Stimulated activated CD4-positive, alpha-beta T cell treated with anti-CD3 and anti-CD28 coated beads, Interleukin-1b, Interleukin-23, amount 100 ng/mL, for 24 hours (primary cell): ENCODE results near the gene WDR41.
"Not testable (repeated sequence)": the region's sequence is repeated elsewhere in the genome, so short reads cannot be mapped to it uniquely, and the experiment has no call there.

Source experiments
- DNase-seq, 4 experiments: peaks; one replicate each; pipeline ENCODE4 v3.0.0-alpha.2; 2020; ENCODE audit warnings: low read depth in 4 of 4, low spot score in 1 of 4

Gene WDR41

DNA sequence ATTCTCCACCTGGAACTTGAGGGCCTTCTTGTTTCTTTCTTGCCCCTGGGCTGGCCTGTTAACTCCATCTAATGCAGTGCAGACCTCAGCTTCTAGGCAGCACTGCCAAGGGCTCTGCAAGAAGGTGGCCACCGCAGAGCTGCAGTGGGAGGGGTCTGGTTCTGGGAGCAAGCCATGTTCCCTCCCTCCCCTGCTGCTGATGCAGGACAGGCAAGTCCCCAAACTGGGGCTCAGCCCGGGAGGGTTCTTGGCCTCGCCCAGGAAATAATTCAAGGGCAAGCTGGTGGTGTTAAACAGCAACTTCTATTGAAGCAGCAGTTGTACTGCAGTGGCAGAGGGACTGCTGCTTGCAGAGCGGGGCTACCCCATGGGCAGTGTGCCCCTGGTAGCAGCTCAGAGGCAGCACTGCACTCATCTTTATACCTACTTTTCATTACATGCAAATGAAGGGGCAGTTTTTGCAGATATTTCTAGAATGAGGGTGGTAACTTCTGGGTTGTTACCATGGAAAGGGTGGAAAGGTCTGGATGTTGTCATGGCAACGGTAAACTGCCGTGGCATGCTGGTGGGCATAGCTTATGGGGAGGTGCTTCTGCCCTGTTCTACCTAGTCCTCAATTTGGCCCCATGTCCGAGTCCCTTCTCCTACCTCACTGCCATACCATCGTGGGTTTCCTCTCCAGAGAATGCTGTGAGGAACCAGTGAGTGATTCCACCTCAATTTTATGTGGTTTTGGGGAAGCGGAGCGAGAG lies 82.1 kb downstream of the WDR41 start:
- DNase-seq = no peak

DNA sequence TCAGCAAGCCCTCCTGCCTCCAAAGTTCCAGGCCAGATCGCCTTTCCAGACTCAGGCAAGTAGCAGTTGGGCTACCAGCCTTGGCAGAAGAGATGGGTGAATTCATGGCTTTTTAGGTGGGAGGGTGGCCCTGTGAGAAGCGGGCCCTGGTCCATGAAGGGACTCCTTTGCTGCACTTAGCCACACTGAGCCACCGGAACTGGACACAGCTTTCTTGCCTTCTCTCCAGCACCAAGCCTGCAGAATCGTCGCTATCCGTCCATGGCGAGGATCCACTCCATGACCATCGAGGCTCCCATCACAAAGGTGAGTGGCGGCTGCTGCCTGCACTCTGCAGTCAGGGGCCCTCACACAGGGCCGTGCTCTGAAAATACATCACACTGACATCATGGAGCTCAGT lies 85.0 kb downstream of the WDR41 start:
- no peak for DNase-seq

DNA sequence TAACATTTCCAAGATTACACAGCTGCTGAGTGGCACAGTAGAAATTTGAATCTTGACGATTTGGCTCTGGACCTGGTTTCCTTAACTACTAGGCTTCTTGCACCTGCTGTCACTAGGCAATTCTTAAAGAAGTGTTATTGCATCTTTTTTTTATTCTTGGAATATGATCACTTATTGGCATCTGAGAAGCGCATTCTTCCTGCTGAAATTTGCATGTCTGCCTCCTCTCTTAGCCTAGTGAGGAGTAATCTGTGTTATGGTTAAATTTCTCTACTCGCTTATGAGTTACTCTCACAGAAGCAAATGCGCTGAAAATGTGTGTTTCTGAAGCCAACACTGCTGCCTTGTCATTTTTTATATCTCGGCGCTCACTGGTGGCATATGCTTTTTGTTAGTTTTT lies 89.3 kb downstream of the WDR41 start:
- no peak for DNase-seq

DNA sequence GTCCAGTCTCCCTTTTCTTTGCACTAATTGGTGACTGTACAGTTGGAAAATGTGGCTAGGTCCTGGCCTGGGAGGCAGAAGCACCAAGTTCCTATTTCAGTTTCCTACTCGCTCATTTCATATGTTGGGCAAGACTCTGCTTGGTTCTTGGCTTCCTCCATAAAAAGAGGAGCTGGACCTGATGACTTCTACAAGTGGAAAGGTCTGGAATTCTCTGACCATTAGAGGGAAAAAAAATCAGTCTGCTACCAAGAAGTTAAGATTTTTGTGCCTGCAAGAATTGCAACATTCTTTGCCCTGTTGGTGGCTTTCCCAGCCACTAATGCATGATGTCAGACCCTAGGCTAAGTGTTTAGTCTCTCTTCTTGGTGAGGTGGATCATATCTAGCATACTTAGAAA lies 91.5 kb downstream of the WDR41 start:
- no peak for DNase-seq

DNA sequence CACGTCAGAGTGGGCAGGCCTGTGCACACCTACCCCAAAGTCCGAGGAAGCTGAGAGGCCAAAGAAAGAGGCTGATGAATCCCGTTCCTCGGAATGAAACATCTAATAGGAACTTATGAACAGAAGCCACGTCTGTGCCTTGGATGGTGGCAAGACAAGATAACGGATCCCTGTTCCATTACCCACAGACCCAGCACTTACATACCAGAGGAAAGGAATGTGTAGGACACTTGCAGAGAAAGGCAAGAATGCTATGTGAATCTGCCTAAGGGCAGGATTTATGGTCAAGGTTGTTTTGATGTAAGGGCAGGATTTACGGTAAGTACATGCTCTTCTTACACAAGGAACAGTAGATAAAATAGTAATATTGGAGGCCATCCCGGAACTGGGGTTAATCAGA lies 93.2 kb downstream of the WDR41 start:
- no peak for DNase-seq

DNA sequence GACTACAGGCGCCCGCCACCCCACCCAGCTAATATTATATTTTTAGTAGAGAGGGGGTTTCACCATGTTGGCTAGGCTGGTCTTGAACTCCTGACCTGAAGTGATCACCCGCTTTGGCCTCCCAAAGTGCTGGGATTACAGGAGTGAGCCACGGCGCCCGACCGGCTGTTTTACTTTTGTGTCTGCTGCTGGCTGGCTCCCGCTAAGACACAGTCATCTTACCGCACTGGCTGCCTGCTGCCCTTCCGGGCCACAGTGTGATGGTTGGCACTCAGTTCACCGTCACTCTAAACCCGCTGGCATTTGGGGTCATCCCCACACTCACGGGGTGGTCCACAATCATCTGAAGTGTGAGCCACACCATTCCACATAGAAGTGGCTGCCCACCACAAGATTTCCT lies 93.7 kb downstream of the WDR41 start:
- DNase-seq = no peak

DNA sequence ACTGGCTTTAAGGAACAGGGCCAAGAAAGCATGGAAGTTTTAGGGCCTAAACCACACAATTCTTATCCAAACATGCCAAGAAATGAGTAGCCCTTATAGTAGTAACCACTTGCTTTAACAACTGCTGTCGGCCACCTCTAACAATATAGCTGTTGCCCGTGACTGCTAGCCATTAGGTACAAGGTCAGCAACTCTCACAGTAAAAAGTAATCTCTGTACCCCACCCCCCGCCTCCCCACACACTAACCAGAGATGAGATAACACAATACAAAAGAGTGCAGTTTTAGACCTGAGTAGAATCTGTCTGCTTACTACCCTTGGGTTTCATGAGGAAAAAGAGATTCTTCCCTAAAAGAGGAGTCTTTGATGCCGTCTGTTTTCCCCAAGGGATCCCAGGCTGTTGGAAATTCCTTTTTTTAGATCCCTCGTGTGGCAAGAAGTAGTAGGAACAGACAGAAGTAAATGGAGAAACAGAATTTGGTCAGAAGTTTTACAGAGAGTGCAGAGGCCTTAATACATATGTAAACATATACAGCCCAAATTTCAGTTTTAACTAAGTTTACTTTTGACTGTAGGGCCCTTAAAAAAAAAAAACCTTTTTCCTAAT lies 94.3 kb downstream of the WDR41 start:
- no peak for DNase-seq

DNA sequence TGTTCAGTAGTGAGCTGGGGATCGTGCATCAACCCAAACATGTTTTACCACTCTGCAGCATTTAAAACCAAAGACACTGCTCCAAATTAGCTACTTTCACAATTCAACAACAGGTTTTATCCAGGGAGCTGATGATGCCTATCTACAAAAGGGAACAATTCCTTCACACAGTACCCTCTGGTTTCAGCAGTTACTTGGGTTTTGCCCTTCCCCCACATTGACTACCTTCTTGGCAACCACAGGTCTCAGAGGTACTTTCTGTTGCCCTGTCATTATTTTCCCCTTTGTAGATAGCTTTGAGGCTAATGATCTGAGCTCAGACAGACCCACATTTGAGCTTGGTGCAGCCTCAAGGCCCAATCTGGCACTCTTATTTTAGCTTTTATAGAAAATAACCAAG lies 96.1 kb downstream of the WDR41 start:
- DNase-seq = no peak

DNA sequence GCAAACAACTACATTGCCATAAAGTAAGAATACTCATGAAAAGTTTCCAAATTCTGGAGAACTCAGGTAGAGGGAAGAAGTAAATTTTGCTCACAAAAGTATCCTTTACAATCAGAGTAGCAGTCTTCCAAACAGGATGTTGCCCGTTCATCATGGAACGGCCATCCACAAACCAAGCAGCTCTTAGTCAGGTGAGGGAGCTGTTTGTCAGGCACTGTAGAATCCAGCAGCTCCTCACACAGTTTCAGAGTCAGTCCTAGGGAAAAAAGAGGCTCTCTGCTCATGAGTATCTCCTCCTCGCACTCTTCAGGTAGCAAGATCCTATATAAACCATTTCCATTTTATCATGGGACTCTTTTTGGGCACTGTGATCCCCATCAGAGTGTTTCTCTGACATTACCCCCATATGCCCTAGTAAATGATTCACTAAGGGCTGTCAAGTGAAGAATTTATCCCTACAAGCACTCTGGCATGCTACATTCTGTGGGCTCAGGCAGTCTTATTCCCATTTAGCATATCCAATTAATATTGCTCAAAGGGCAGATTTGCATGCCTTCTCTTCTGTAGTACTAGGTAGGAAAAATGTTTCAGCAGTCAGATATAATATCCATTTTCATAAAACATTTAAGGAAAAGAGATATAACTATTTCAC lies 97.9 kb downstream of the WDR41 start:
- DNase-seq = no peak

DNA sequence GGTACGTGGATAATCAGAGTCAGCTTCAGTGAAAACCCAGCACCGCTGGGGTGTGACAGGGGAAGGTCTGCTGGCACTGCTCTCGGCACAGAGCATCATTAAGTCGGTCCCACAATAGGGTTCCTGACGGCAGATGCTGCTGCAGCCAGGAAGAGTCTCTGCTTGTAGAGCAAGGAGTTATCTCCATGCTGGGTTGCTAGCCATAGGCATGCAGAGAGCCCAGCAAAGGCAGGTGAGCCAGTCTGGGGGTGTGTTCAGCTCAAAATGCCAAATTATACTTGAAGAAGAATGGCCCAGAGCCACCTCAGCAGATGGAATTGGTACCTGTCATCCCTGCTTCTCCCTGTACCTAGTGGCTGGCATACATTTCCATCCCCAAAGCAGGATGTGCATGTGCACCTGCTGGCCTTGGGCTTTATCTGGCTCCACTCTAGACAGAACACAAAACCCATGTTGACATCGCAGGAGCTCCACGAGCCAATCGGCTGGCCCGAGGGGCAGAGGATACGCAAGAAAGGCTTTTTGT lies 100.8 kb downstream of the WDR41 start:
- DNase-seq = no peak

DNA sequence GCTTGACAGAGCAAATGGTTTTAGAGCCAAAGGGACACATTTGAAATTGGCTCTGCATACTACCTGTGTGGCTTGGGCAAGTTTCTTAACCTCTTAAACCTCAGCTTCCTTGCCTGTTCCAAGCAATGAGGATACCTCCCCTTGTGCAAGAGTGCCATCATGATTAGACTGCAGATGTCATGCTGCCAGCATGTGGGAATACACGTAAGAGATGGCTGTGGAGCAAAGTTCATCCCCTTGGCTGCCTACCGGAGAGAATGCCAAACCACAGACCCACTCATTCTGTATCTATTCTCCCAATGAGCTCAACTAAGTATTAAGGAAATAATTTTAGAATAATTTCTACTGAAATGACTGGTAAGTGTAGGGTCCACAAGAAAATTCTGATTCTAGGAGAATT lies 101.3 kb downstream of the WDR41 start:
- DNase-seq = no peak

DNA sequence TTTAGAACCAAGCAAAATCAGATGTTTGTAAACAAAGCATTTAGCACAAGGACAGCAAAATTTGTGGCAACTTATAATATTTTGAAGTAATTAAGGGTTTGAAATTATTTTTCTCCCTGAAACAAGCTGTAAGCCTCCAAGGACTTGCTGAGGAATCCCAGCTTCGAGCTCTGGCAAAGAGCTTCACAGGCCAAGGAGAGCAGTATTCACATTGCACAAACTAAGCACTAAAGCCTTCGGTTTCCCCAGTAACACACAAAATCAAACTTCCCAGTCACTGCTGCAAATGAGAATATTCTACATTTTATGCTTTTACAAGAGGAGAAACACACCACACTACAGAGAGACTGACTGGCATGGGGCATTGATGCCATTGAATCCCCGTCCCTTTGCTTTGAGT lies 101.9 kb downstream of the WDR41 start:
- DNase-seq = no peak

DNA sequence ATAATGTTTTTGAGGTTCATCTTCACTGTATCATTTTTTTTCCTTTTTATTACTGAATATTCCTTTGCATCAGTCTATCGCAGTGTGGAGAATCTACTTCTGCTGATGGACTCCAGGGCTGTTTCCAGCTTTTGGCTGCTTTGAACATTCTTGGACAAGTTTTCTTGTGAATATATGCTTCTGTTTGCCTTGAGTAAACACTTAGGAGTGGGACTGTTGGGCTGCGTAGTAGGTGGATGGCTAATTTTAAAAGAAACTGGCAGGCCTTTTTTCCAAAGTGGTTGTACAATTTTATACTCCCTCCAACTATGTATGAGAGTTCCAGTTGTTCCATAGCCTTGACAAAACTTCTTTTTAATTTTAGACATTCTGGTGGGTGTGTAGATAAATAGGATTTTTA lies 102.4 kb downstream of the WDR41 start:
- no peak for DNase-seq

DNA sequence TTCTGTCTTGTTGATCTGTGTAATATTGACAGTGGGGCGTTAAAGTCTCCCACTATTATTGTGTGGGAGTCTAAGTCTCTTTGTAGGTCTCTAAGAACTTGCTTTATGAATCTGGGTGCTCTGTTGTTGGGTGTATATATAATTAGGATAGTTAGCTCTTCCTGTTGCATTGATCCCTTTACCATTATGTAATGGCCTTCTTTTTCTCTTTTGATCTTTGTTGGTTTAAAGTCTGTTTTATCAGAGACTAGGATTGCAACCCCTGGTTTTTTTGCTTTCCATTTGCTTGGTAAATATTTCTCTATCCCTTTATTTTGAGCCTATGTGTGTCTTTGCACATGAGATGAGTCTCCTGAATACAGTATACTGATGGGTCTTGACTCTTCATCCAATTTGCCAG lies 105.8 kb downstream of the WDR41 start:
- not testable (repeated sequence) for DNase-seq

DNA sequence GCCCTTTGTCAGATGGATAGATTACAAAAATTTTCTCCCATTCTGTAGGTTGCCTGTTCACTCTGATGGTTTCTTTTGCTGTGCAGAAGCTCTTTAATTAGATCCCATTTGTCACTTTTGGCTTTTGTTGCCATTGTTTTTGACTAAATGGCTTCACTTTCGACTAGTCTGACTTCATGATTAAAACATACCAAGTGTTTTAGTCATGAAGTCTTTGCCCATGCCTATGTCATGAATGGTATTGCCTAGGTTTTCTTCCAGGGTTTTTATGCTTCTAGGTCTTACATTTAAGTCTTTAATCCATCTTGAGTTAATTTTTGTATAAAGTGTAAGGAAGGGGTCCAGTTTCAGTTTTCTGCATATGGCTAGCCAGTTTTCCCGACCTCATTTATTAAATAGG lies 108.8 kb downstream of the WDR41 start:
- not testable (repeated sequence) for DNase-seq
